ENCODE data around the gene WNT9A. TPM values are rescaled to one million over a fixed set of nuclear protein-coding genes. Genes with fewer than 3 reads are reported as not detected.

WNT9A gene
- total RNA-seq, 1 donor from 2014 or later = 8.7 TPM

DNA sequence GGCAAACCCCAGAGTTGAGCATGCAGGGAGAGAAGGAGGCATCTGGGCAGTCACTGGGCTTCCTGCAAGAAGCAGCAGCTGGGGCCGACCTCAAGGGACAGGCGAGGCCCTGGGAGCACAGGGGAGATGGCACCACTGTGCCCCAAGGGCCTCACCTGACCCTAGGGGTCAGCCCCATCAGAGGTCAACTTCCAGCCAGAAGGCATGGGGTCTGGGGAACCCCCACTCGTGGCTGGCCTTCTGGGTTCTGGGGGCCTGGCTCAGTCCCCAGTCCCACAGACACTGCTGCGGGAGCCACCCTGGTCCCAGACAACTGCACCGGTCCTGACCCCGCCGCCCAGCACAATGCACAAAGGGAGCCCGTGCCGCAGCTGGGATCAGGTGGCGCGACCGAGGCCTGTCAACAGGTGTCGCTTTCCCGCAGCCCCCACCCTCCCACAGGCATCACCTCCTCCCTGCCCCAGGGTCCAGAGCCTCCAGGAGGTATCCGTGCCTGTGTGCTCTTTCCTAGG lies 6.2 kb downstream of the WNT9A start:
- DNase-seq (ENCODE audit: low spot score) = no peak

DNA sequence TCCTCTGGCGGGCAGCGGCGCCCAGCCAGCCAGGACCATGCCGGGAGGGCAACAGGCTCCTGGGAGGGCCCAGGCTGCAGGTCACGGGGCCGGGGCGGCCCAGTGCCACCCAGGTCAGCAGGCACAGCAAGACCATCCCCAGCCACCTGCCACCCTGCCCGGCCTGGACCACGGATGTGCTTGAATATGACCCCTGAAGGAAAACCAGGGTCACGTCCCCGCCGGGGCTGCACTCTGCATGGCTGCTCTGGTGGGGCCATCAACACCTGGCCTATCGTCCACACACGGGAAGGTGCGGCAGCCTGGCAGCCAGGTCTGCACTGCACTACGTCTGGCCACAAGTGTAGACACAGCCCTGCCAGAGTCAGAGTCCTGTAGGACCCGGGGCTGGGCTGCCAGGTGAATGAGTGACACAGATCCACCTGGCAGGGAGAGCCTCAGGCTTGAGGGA lies 6.9 kb downstream of the WNT9A start:
- no peak for DNase-seq (ENCODE audit: low spot score)

DNA sequence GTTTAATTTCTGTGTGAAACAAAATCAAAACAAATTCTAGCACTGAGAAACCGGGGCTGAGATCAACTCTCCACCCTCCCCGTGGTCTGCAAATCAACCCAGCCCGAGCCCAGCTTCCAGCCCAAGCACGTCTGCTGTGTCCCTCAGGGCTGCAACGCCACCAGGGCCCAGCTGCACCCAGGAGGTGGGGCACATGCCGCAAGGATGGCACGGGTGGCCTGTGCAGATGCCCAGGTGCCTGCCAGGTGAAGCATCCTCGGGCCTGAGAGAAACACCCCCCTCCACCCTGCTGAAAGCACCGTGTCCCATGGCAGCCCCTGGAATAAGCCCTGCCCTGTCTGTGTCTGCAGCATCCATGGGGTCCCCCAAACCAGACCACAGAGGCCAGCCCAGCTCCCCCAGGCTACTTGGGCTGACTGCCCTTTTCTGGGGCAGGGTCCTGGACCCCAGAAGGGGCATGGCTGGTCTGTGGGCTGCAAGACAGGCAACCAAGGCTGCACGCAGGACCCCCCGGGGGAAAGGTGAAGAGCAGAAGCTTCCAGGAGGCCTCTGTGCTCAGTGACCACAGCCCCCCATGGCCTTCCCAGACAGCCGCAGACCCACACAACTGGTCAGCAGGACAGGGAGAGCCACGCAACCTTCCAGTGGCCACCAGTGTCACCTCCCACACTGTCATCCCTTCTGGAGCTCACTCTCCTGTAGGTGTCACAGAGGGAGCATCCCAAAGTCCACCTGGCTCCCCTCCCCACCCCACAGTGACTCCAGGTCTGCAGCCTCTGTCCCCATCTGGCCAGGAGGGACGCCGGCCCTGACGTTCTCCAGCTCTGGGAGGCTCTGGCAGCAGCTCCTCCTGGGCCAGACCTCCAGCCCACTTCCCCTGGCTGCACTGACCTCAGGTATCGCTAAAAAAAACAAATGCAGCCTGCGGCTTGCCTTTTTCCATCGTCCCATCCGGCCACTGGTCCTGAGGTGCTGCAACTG lies 7.7 kb downstream of the WNT9A start:
- DNase-seq (ENCODE audit: low spot score) = no peak

DNA sequence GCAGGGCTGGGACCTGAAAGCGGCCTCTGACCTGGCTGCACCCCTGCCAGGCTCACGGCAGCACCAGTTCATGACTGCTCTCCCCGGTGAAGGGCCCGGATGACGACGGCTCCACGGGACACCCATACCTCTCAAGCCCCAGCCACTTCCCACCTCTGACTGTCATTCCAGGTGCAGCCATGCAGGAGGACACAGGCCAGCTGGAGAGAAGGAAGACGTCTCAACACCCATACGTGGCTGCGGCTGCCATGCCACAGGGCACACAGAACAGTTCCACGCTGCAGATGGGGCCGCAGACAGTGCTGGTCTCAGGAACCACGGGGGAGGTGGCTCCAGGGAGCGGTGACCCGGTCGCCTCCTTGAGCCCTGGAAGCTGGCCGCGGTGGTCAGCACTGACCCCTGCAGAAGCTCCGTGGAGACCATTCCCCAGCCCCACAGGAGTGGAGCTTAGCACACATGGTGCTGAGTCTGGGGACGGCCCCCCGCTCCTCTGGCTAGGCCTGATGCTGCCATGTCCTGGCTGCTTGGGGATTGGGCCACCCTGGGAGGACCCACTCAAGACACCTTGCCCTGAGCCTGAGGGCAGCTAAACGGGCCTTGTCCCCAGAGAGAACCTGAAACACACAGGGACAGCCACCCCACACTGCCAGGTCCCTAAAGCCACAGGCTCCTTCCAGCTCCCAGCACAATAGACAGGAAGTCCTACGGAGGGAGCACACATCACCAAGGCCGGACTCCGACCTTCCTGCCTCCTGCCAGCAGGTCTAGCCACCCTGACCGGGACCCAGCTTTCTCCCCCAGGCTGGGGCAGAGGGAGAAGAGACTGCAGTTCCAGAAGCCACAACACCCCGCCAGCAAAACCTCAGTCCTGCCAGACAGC lies 8.6 kb downstream of the WNT9A start:
- DNase-seq (ENCODE audit: low spot score) = no peak

- DNase-seq (ENCODE audit: low spot score) = no peak
These were observed 9.5 kb downstream of the WNT9A start for GRCh38 chr1:227938276-227938675.

DNA sequence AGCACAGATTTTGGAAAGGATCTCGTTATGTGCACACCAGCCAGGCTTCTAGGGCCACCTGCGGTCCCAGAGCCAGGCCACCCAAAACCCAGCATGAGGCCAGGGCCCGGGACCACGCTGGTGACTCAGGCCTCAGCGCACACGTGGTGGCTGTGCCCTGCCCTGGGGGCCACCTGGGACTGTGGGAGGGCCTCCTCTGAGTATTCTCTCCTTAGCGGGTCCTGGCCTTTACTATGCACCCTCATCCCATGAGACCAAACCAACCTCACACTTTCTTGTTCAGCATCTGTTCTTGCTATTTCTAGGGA lies 9.9 kb downstream of the WNT9A start:
- DNase-seq (ENCODE audit: low spot score) = no peak

- DNase-seq (ENCODE audit: low spot score) = no peak
These were observed 10.5 kb downstream of the WNT9A start for GRCh38 chr1:227937031-227937837.

DNA sequence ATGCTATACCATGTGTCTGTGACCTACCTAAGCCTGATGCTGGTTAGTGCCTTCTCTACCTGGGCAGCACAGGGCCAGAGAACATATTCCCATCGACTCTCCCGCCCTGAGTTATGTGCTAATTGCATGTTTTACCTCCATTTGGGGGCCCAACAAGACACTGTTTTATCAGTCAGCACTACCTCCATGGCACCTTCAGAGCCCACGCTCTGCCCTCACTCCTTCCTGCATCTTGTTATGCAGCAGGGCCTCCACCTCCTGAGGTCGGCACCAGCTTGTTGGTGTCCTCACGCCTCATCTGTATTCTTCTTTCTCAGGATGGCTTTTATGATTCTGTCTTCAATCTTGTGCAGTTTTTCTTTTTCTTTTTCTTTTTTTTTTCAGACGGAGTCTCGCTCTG lies 11.9 kb downstream of the WNT9A start:
- DNase-seq (ENCODE audit: low spot score) = no peak

GRCh38 chr1:227934476-227935313 lies 13.0 kb downstream of the WNT9A start:
- DNase-seq (ENCODE audit: low spot score) = no peak

- no peak for DNase-seq (ENCODE audit: low spot score)
These were observed 17.8 kb downstream of the WNT9A start for GRCh38 chr1:227929751-227930472.

GRCh38 chr1:227928811-227929375 lies 18.8 kb downstream of the WNT9A start:
- DNase-seq (ENCODE audit: low spot score) = no peak

DNA sequence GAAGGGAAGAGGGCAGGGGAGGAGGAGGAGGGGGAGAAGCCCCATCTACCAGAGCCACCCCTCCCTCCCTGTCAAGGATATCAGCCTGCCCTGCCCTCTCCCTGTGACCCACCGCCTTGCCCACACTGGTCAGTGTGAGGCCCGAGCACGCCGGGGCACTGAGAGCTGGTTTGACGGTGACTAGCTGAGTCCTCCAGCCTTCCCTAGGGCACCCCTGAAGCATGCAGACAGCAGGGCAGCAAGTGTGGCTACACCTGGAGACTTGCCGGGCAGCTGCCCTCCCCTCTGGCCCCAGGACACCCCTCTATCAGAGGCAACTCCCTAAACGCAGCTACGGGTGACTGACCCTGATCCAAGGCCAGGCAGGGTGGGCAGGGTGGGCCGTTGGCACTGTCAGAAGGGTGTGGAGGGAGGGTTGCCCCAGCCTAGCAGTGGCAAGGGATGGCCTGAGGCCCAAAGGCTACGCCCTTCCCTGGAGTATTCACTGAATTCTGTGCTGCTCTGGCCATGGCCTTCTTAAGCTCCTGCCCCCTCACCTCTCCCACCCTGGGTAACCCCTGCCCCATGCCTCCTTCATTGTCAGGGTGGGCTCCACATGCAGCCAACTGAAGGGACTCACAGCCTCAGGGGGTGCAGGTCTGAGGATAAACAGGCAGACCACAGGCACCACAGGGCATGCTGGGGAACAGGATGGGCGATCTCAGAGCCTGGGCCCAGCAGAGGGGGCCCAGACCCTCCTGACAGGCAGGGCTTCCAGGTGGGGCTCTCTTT lies 19.6 kb downstream of the WNT9A start:
- DNase-seq (ENCODE audit: low spot score) = no peak

- no peak for DNase-seq (ENCODE audit: low spot score)
These were observed 20.5 kb downstream of the WNT9A start for GRCh38 chr1:227926896-227927885.

- DNase-seq (ENCODE audit: low spot score) = no peak
These were observed 21.4 kb downstream of the WNT9A start for GRCh38 chr1:227926216-227926791.

GRCh38 chr1:227925582-227926198 lies 22.0 kb downstream of the WNT9A start:
- no peak for DNase-seq (ENCODE audit: low spot score)

DNA sequence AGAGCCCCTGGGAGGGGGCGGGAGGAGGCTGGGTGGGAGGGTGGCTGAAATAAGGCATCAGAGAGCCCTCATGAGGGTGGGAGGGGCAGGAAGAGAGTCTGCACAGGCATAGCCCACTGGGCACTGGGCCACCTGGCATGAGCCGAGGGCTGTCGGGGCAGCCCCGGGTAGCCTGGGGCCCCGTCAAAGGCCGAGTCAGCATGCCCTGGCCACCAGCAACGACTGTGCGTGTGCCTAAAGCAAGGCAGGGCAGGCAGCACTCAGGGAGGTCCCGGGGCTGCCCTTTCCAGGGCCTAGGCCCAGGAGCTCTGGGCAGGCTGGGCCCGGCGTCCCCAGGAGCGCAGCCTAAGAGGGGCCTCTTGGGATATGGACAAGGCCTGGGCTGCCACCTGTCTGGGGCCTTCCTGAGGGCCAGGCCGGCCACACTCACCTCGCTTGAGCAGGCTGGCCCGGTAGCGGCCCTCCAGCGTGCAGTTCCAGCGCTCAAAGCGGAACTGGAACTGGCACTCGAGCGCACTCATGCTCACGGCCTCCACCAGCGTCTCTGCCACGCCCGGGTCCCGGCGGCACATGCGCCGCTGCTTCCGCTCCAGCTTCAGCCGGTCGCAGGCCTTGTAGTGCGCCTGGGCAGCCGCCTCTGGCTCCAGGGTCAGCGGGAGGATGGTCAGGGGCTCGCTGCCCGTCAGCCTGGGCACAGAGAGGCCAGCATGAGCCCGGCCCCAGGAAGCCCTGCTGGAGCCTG lies 22.7 kb downstream of the WNT9A start:
- no peak for DNase-seq (ENCODE audit: low spot score)
